Jurkat, Clone E6-1 (cell line): ENCODE measurements around the gene OPN3.

ENCODE experiments used
- DNase-seq: peaks from one replicate; pipeline ENCODE4 v3.0.0-alpha.2; 2011; ENCODE audit warnings: low read depth, low spot score
- H3K4me3 ChIP-seq: 2 replicates; pipeline ENCODE4 v1.5.1; 2011; ENCODE audit warnings: mild to moderate bottlenecking, low read length, control low read depth, moderate library complexity

OPN3 gene

DNA sequence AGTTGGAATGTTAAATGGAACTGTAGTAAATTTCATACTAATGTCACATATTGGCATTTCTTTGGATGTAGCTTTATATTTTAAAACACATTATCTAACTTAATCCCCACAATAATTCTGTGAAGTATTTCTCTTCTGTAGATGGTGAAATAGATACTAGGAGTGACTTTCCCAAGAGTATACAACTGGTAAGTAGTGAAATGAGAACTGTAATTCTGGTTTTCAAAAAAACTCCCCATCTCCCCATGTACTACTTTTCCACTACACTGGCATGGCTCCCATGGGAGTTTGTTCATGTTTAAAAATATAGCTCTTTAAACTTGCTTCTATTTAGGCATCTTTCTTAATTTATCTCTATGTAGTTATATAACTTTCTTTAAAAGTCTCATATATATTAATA is 10.2 kb downstream of the OPN3 start:
- no peak for DNase-seq
- H3K4me3 ChIP-seq = no peak overlapping the region

DNA sequence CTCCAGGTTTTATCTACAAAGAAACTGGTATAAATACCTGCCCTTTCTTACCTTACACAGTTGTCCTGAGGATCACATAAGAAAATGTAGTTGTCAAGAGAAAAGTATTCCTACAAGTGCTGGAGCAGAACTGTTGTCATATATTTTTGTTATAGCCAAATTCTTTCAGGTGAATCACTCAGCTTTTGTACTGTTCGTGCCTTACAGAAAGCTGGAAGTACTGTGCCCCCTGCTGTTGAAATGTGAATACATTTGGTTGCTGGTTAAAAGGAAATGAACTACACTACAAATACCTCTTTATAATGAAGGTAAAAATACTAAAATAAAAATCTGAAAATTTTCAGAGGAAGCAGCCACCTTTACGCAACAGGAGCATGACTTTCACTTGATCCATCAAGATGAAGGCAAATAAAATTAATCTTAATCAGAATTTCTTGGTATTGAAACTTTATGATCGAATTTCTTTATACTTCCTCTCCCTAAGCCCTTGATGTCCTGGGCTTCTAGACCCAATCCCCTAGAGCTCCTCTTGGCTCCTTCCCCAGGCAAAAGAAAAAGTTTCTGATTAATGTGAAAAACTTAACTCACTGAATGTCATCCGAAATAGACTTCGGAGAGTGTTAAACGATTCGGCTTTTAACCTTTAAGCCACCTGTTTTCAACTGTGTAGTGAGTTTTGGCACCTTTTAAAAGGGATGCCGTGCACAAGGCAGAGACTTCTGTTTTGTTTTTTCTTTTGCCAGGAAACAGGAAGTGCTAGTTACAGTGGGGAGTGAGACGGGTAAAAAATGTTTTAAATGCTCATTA is 12.5 kb downstream of the OPN3 start:
- no peak overlapping the region for H3K4me3 ChIP-seq
- peak; percentile 58 for DNase-seq

DNA sequence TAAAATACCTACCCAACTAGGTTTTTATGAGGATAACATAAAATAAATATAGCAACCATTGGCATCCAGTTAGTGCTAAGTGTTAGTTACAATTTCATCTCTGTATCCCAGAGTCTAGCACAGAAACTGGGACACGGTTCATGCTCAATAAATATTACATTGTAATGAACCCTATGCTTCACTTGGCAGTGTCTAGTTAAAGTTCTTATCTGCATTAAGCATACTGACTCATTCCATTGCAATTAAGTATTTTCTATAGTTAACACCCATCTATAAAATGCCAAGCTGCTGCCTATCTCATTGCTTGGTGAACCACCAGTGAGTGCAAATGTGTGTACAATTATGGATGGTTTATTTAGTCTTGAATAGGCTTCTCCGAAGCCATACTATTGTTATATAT is 15.2 kb downstream of the OPN3 start:
- H3K4me3 ChIP-seq = no peak overlapping the region
- no peak for DNase-seq

DNA sequence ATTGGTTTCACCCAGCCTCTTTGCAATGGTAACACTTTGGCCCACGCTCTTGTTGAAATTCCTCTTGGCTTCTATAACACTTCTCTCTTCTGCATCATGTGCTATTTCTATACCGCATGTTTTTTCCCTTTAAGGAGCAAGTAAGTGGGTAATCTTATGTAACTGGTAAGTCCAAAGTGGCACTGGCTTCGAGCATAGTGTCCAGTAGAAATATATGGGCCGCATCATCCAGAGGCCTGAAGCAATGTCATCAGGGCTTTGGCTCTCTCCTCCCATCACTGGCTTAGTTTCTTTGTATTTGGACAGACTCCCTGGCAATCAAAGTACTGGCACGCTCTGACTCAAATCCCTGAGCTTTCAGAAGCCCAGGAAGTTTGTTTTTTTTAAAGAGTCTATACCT is 17.5 kb downstream of the OPN3 start:
- no peak overlapping the region for H3K4me3 ChIP-seq
- DNase-seq = no peak

DNA sequence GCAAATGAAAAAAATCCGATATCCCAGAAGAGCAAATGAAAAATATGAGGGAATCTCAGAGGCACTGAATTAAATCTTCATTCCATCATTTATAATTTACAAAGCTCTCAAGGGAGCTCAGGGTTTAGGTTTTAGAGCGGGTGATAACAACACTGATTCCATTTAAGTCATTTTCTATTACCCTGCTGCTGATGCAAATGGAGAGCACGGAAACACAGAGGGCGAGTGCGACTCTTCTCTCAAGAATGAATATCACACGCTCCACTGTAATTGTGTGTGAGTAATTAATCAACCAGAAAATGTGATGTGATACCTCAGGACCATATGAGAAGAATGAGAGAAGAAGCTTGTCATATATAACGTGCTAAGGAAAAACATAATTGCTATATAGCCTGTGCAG is 22.7 kb downstream of the OPN3 start:
- DNase-seq = no peak

DNA sequence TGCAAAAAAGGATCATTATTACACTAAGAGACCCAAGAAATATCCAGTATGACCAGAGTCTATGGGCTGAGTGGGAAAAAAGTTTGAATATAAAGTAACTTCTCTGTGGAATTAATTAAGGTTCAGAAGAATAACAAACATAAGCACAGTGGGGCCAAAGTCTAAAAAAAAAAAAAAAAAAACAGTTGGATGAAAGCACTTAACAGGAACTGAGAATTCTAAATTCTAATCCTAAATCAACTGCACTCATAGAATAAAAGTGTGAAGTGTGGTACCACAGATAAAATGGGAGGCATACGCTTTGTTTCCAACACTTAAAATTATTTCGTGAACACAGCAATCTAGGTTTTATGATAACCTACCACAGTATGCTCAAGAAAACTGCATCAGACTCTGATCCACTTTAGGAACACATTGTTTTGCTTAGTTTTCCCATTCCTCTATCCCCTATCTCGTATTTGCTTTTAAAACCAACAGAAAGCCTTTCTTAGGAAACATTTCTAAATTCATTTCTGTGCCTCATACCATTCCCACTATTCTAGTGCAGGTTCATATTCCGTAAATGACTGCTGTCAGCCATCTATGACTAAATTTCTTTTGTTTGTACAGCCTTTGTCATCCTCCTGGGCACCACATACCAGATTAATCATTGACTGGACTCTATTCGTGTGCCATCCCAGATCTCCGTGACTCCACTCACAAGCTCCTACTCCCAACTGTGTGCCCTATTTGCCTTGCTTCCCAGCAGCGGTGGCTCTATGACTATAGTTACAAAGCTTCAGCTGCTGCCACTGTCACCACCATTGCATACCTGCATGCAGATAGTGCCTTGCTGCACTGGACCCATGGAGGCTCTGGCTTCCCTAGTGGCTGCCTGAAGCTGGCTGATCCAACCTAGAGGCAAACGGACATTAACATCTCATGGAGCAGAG is 24.9 kb downstream of the OPN3 start:
- DNase-seq = no peak
- no peak overlapping the region for H3K4me3 ChIP-seq

More for the DNA sequence above, 22.7 kb downstream of the OPN3 start:
- H3K4me3 ChIP-seq = no peak overlapping the region

DNA sequence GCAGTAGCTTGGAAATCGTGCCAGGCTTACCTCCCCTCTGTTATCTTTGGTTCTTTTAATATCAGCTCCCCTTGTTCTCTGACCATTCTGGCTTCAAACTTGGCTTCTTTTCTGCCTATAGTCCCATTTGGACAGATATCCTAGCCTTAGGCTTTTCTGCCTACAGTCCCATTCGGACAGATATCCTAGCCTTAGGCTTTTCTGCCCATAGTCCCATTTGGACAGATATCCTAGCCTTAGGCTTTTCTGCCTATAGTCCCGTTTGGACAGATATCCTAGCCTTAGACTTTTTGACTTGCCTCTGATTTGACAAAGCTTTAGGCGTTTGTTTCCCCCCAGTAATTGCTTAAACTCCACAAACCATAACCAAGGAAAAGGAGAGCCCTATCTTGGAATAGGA is 25.6 kb downstream of the OPN3 start:
- DNase-seq = no peak
- no peak overlapping the region for H3K4me3 ChIP-seq

DNA sequence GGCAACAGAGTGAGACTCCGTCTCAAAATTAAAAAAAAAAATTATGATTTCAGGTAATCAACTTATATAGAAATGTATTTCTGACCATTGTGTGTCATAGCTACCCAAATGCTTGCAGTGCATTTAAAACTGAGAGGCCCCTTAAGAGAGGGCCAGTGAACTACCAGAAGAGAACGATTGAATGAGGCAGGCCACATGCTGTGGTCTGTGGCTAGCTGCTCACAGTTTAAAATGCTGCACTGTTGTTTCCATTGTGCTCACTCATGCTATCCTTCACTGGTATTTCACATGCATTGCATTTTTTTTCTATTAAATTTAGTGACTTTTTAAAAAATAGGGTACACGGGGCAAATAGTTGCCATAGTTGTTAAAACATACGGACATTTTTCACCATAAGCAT is 26.0 kb downstream of the OPN3 start:
- no peak for DNase-seq
- no peak overlapping the region for H3K4me3 ChIP-seq

DNA sequence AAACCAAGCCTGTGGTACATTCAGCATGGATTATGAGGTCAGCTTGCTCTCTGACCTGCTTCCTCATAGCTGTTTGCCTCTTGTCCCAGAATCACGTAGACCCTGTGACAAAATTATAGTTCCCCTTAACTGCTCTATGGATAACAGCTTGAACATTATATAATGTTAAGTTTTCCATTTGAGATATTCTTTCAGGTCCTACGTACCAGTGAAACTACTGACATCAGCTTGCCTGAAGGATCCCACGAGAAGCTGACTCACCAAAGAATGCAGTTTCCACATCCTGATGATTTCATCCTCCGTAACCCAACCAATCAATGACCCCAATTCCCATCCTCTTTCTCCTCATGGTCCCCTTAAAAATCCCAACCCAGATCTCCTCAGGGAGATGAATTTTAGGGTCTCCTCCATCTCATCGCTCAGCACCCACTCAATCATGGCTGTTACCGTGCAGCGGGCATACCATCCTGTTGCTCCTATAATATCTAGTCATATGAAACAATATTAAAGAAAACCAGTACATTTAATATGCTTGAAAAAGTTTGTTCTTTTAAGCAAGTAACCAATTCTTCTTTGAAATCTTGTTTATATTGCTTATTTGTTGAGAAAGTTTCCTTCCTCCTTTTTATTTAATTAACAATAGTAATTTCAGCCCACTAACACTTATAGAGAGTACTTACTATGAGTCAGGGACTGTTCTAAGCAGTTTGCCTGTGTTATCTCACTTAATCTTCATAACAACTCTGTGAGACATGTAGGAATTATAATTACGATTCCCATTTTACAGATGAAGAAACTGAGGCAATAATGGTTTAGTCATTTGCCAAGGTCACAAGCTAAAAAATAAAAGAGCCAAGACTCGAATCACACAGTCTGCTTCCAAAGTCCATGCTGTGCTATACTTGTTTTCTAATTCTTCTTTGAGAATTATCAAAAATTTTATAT is 27.4 kb downstream of the OPN3 start:
- DNase-seq = no peak

DNA sequence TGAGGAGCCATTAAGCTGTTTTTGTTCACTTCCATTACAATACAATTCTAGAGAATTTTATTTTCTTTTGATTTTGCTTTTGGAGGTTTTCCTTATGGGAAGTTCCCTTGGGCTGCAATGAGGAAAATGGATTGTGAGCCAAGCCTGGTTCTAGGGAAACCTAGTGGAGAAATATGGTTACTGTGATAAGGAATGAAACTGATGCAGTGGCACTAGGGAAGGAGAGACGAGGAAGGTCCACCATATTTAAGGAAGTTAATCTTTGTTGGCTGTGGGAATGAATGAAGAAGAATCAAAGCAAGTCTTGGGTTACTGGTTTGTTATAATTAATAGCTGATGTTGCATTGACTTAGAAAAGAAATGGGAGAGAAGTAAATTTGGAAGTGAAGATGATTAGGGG is 28.4 kb downstream of the OPN3 start:
- no peak overlapping the region for H3K4me3 ChIP-seq
- DNase-seq = no peak

More for the DNA sequence above, 27.4 kb downstream of the OPN3 start:
- H3K4me3 ChIP-seq = no peak overlapping the region

DNA sequence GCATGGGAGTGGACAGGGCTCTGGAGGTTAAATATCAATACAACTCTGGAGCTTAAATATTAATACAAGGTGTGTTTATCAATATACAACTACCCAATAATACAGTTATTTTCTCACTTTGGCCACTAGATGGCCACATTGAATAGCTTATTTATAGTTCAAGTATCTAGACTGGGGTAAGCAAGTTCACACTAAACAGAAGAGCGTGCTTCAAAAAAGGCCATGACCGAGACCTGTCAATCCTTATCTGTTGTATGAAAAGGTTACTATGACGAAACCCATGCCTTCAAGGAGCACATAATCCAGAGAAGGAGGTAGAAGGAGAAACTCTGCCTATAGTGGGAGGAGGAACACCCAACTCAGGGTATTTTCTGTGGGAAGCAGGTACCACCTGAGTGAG is 29.1 kb downstream of the OPN3 start:
- DNase-seq = peak; percentile 63
- H3K4me3 ChIP-seq = no peak overlapping the region

DNA sequence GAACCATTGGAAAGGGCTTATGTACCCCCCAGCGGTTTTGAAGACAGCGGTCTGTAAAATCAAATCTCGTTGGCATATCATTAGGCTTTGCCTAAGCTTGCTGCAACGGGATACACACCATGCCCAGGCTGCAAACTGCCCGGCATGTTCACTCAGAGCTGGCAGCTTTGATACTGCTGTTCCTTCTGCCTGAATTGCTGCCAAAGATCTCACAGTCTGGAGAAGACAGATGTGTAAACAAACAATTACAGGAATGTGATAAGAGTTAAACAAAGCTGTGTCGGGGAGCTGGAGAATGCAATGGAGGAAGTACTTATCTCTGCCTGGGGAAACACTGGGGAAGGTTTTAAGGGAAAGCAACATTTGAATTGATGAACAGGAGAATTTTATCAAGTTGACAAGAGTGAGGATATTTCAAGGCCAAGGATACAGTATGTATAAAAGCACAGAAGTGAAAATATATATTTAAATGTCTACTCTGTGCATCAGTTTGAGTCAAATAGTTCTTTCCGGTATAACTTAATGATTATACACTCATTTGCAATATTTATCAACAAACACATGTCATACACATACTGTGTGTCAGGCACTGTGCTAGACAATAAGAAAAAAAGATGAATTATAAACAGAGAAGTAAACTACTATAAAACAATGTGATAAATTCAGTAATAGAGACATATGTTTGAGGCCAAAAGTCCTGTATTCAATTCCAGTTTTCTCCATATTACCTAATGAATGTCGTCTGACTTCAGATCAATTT is 29.9 kb downstream of the OPN3 start:
- no peak overlapping the region for H3K4me3 ChIP-seq
- no peak for DNase-seq

DNA sequence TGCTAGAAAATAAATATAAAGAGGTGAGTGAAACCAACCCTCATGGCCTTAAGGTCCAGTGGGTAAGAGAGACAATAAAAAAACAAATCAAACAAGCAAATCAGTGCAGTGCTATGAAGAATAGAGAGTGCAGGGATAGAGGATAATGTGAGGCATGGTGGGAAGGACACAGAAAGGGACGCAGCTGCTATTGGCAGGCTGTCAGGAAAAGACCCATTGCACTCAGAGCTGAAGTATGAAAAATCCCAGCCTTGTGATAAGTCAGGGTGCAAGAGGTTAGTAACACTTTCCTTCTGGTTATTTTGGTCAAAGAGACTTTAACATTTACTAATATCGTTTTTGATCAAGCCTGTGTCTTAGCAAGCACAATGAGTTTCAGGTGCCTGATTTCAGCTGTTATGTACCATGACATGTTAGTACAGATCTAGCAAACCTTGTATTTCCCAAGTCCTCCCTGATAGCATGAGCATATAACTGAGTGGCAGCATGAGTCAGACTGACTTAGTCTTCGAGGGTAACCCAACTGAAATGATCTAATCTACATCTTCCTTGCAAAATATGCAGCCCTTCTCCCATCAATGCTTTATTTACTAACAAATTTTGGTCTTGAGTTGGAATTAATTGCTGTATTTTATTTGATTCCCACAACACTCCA is 31.7 kb downstream of the OPN3 start:
- H3K4me3 ChIP-seq = no peak overlapping the region
- no peak for DNase-seq

DNA sequence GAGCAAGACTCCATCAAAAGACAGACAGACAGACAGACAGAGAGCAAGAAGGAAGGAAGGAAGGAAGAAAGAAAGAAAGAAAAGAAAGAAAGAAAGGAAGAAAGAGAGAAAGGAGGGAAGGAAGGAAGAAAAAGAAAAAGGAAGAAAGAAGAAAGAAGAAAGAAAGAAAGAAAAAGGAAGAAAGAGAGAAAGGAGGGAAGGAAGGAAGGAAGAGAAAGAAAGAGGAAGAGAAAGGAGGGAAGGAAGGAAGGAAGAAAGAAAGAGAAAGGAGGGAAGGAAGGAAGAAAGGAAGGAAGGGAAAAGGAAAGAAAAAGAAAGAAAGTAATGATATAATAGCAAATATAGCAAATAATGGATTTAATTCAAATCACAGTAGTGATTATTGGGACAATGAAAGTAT is 32.7 kb downstream of the OPN3 start:
- no peak overlapping the region for H3K4me3 ChIP-seq
- no peak for DNase-seq

DNA sequence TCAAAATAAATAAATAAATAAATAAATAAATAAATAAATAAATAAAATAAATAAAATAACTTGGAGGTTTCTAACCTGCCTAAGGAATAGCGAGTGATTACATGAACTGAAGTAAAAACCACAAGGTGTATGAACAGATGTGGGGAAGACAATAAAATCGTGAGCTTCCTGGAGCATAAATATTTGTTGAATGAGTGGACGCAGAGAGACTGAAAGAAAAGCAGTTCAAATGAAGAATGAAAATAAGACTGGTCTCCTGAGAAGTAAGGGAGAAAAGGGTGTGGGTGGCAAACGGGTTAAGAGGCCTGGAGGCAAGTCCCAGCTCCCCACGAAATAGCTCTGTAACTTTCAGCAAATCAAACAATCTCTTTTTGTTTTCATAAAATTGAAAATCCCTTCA is 33.6 kb downstream of the OPN3 start:
- no peak for DNase-seq
- no peak overlapping the region for H3K4me3 ChIP-seq

DNA sequence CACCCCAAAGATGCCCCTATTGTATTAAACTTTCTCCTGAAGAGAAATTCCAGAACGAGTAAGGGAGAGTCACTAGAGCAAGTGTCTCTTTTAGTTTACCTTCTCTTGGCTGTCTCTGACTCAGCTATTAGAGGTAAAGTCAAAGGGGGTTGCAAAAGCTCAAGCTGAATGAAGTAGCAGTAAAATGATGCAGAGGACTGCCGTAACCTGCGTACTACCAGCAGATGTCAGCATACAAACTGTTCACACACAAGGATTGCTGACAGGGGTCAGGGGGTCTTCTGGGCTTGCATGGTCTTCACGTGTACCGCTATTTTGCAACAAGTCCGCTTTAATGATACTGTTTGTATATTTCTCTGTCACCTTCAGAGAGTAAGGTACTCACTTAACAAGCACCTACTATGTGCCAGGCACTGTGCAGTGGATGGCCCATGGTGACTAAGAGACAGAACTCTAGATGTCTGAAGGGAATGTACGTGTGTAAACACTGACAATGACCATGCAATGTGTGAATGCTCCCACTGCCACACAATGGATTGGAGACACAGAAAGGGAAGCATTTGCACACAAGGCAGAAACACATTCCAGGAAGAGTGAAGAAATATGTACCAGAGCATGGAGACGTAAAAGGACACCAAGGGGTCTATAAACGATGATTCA is 34.9 kb downstream of the OPN3 start:
- no peak overlapping the region for H3K4me3 ChIP-seq
- no peak for DNase-seq

DNA sequence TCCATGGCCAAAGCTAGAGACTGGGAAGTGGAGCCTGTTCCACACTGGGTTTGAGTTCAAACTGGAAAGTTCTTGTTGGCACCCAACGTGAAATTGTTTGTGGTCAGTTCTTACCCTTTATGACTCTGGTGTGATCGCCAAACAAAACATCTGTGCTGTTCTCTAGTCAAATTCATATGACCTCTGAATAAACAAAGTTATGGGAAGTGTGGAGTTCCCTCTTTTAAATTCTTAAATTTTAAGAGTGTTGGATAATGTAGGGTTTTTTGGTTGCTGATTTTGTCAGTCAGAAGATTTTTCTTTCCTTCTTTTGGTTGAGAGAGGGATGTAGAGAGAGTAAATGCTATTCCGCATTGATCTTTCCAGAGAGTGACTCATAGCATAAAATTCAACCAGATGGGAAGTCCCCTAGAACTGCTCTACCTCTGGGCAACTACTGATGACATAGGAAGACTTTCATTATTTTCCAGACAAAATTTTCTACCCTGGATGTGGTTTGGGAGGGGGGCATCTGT is 36.4 kb downstream of the OPN3 start:
- no peak for DNase-seq
- no peak overlapping the region for H3K4me3 ChIP-seq
